ENCODE data around the gene PARP1.

The PARP1 gene

DNA sequence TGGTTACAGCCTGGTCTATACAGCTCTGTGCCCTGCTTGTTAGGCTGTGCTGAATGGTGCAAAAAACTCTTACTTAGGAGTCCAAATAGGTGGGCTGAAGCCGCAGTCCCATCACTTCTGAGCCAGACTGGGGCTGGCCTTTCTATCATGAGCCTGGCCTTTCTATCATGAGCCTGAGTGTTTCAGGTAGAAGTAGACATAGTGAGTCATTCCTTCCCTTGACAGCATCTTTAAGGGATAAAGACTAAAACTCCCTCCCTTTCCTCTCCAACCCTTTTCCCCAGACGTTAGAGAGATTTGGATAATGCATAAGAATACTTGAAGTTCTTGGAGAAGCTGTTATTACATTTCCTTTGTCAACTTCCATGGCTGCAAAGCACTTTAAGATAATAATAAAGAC is 46.5 kb upstream of the PARP1 start:
- H3K27ac ChIP-seq (ENCODE audit: low read depth, low read length, poor library complexity, severe bottlenecking) = no peak overlapping the region
- H3K4me2 ChIP-seq (ENCODE audit: low read length) = no peak overlapping the region
- H3K79me2 ChIP-seq (ENCODE audit: insufficient read depth, low read length) = no peaks in the 10 kb centered on the region
- H4K20me1 ChIP-seq (ENCODE audit: insufficient read depth, low read length) = no peaks in the 10 kb centered on the region
- no peak overlapping the region for H3K4me3 ChIP-seq (ENCODE audit: low read depth, low read length, poor library complexity, severe bottlenecking)
- no peaks in the 10 kb centered on the region; the same call in 1 of the 2 replicates for H3K27me3 ChIP-seq (ENCODE audit: insufficient read depth, low read length)
- no peaks in the 10 kb centered on the region for H3F3A ChIP-seq (ENCODE audit: insufficient read depth, low read length)
- 0 out of 2 replicates have a peak, but pooled peaks cover 3% of the 10 kb centered on the region for H3K9me3 ChIP-seq (ENCODE audit: low read length)
- peaks cover 16% of the 10 kb centered on the region for H3K4me1 ChIP-seq (ENCODE audit: insufficient read depth, low read length, severe bottlenecking)
- H3K9ac ChIP-seq (ENCODE audit: low read length) = no peak overlapping the region
- no peak overlapping the region for H2AFZ ChIP-seq (ENCODE audit: low read length)
- TF ChIP-seq, protein P1, sequence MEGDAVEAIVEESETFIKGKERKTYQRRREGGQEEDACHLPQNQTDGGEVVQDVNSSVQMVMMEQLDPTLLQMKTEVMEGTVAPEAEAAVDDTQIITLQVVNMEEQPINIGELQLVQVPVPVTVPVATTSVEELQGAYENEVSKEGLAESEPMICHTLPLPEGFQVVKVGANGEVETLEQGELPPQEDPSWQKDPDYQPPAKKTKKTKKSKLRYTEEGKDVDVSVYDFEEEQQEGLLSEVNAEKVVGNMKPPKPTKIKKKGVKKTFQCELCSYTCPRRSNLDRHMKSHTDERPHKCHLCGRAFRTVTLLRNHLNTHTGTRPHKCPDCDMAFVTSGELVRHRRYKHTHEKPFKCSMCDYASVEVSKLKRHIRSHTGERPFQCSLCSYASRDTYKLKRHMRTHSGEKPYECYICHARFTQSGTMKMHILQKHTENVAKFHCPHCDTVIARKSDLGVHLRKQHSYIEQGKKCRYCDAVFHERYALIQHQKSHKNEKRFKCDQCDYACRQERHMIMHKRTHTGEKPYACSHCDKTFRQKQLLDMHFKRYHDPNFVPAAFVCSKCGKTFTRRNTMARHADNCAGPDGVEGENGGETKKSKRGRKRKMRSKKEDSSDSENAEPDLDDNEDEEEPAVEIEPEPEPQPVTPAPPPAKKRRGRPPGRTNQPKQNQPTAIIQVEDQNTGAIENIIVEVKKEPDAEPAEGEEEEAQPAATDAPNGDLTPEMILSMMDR (IDR thresholded peaks at IDR 0.05; ENCODE audit: low read length) = no peak
- TF ChIP-seq EZH2 (IDR thresholded peaks at IDR 0.05; ENCODE audit: borderline replicate concordance, low read length) = no peak
- no peaks in the 10 kb centered on the region for H3K9me2 ChIP-seq (ENCODE audit: low read depth, low read length)
- H3K36me3 ChIP-seq (ENCODE audit: insufficient read depth, low read length) = no peaks in the 10 kb centered on the region

DNA sequence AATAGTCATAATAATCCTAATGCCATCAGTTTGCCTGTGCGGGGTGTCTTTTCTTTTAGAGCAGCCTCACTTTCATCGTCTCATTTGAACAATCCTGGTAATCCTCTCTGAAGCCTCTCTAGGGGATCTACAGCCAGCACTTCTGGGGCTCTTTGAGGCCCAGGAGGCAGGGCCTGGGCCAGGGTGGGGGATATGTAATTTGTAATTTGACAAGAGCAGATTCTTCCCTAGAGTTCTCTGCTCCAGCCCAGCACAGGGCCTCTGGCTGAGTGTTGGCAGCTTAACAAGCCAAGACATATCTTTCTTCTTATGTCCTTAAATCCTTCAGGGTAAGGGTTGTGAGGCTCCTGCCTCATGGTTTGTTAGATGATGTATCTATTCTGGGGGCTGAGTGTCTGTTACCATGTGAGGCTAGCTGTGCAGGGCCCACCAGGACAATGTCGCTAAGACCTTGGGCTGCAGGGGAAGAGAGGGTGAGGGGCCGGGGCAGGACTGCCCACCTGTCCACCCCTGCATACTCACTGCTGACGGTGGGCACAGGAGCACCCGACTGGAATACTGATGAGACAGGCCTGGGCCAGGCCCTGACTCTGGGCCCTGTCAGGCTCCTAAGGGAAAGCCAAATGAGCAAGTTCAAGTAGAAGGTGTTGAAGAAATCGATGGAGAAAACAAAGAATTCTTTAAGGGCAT is 45.3 kb upstream of the PARP1 start:
- Histone ChIP-seq H2AFZ (ENCODE audit: low read length) (no peak overlapping the region), H3F3A (ENCODE audit: insufficient read depth, low read length) (no peaks in the 10 kb centered on the region), H3K4me2 (ENCODE audit: low read length) (no peak overlapping the region)

DNA sequence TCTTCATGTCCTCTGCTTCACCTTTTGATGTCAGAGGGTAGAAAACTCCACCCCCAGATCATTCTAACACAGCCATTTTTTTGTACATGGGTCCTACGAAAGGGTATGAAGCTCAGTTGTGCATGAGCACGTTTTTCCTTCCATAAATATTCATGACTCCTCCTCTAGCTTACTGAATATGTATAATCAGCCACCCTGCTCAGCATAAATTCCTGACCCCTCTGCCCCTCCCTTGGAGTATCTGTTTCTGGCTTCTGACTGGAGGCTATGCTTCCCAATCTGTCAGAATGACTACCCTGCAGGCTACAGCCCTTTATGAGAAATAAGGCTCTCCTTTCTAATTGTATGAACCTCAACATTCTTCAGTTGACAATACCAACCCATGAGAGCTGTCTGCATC is 42.8 kb upstream of the PARP1 start:
- no peak overlapping the region for H2AFZ ChIP-seq (ENCODE audit: low read length)
- no peaks in the 10 kb centered on the region for H3K9me2 ChIP-seq (ENCODE audit: low read depth, low read length)
- no peaks in the 10 kb centered on the region; the same call in 1 of the 2 replicates for H3K27me3 ChIP-seq (ENCODE audit: insufficient read depth, low read length)
- no peaks in the 10 kb centered on the region for H3K36me3 ChIP-seq (ENCODE audit: insufficient read depth, low read length)
- no peak overlapping the region for H3K4me3 ChIP-seq (ENCODE audit: low read depth, low read length, poor library complexity, severe bottlenecking)
- TF ChIP-seq, protein P1 (IDR thresholded peaks at IDR 0.05; ENCODE audit: low read length) = no peak
- TF ChIP-seq EZH2 (IDR thresholded peaks at IDR 0.05; ENCODE audit: borderline replicate concordance, low read length) = no peak
- no peaks in the 10 kb centered on the region for H3F3A ChIP-seq (ENCODE audit: insufficient read depth, low read length)
- no peaks in the 10 kb centered on the region for H4K20me1 ChIP-seq (ENCODE audit: insufficient read depth, low read length)
- no peak overlapping the region for H3K27ac ChIP-seq (ENCODE audit: low read depth, low read length, poor library complexity, severe bottlenecking)
- no peaks in the 10 kb centered on the region for H3K79me2 ChIP-seq (ENCODE audit: insufficient read depth, low read length)
- no peak overlapping the region for H3K9ac ChIP-seq (ENCODE audit: low read length)
- H3K4me2 ChIP-seq (ENCODE audit: low read length) = no peak overlapping the region
- H3K9me3 ChIP-seq (ENCODE audit: low read length) = no peaks in the 10 kb centered on the region
- peaks cover 2% of the 10 kb centered on the region for H3K4me1 ChIP-seq (ENCODE audit: insufficient read depth, low read length, severe bottlenecking)

More for the DNA sequence above, 45.3 kb upstream of the PARP1 start:
- Histone ChIP-seq H3K36me3 (ENCODE audit: insufficient read depth, low read length) (no peaks in the 10 kb centered on the region), H3K4me3 (ENCODE audit: low read depth, low read length, poor library complexity, severe bottlenecking) (no peak overlapping the region), H3K27me3 (ENCODE audit: insufficient read depth, low read length) (no peaks in the 10 kb centered on the region; the same call in 1 of the 2 replicates), H3K27ac (ENCODE audit: low read depth, low read length, poor library complexity, severe bottlenecking) (no peak overlapping the region), H3K79me2 (ENCODE audit: insufficient read depth, low read length) (no peaks in the 10 kb centered on the region), H3K9ac (ENCODE audit: low read length) (no peak overlapping the region), H4K20me1 (ENCODE audit: insufficient read depth, low read length) (no peaks in the 10 kb centered on the region), H3K9me2 (ENCODE audit: low read depth, low read length) (no peaks in the 10 kb centered on the region), H3K4me1 (ENCODE audit: insufficient read depth, low read length, severe bottlenecking) (peaks cover 16% of the 10 kb centered on the region), H3K9me3 (ENCODE audit: low read length) (no peaks in the 10 kb centered on the region)
- TF ChIP-seq, protein P1 (IDR thresholded peaks at IDR 0.05; ENCODE audit: low read length) = no peak
- no peak for TF ChIP-seq EZH2 (IDR thresholded peaks at IDR 0.05; ENCODE audit: borderline replicate concordance, low read length)
